K562 (cell line): ENCODE data around the gene IRF2BP2. TPM values are rescaled to one million over a fixed set of nuclear protein-coding genes. Genes with fewer than 3 reads are reported as not detected.

Experiments used
- BCL6 ChIP-seq: fragments of 250-450 bp; sonication (Bioruptor Pico); IDR thresholded peaks from 2 replicates; pipeline ENCODE4 v1.4.0; 2020
- CBX1 ChIP-seq: sonication (generic); IDR thresholded peaks from 2 replicates; pipeline ENCODE4 v1.6.1; 2016; ENCODE audit warnings: antibody characterized with exemption, low read depth, mild to moderate bottlenecking
- CHAMP1 ChIP-seq: fragments of 450-650 bp; IDR thresholded peaks from 2 replicates; pipeline ENCODE4 v1.6.1; 2016; ENCODE audit warnings: mild to moderate bottlenecking
- CLOCK ChIP-seq: fragments of 250-450 bp; sonication (Bioruptor Pico); IDR thresholded peaks from 2 replicates; pipeline ENCODE4 v1.4.0; 2020; ENCODE audit warnings: mild to moderate bottlenecking, moderate library complexity, borderline replicate concordance
- FOXP1 ChIP-seq: sonication (generic); formaldehyde crosslinking; IDR thresholded peaks from 2 replicates; pipeline ENCODE4 v1.8.0; 2022; ENCODE audit warnings: mild to moderate bottlenecking, missing genetic modification reagents
- GABPA ChIP-seq: fragments of 200-800 bp; sonication (Bioruptor generic); conservative IDR thresholded peaks from 2 replicates; pipeline ENCODE4 v1.6.1; 2016; ENCODE audit warnings: low read depth, missing genetic modification characterization, missing compliant biosample characterization
- HMG20A ChIP-seq: fragments of 450-650 bp; formaldehyde crosslinking; conservative IDR thresholded peaks from 2 replicates; pipeline ENCODE4 v1.4.0; 2020; ENCODE audit warnings: mild to moderate bottlenecking, mixed read lengths
- HNRNPUL1 ChIP-seq: fragments of 200-400 bp; formaldehyde crosslinking; IDR thresholded peaks from 2 replicates; pipeline ENCODE4 v1.6.1; 2017; ENCODE audit warnings: low read length
- MBD2 ChIP-seq: sonication (generic); IDR thresholded peaks from 2 replicates; pipeline ENCODE4 v1.6.1; 2016; ENCODE audit warnings: low read depth, borderline replicate concordance
- NELFE ChIP-seq: IDR thresholded peaks from 2 replicates; pipeline ENCODE4 v1.6.1; 2011; ENCODE audit warnings: mild to moderate bottlenecking; ENCODE audit not compliant: insufficient read depth, insufficient read length
- PBX2 ChIP-seq, 2 experiments: IDR thresholded peaks in 1 of 2; conservative IDR thresholded peaks in 1 of 2; 2 replicates each; pipeline ENCODE4 v1.6.1; 2016; ENCODE audit warnings: low read depth in 2 of 2, mild to moderate bottlenecking in 1 of 2, missing compliant biosample characterization in 1 of 2, missing genetic modification characterization in 1 of 2, moderate library complexity in 1 of 2
- PCBP1 ChIP-seq: fragments of 200-400 bp; formaldehyde crosslinking; IDR thresholded peaks from 2 replicates; pipeline ENCODE4 v1.6.1; 2018; ENCODE audit warnings: mild to moderate bottlenecking, low read depth, low read length; ENCODE audit not compliant: poor library complexity, severe bottlenecking
- POLR2H ChIP-seq: IDR thresholded peaks from 2 replicates; pipeline ENCODE4 v1.6.1; 2016; ENCODE audit warnings: missing genetic modification characterization, low read depth, mild to moderate bottlenecking, control low read depth, missing compliant biosample characterization, moderate library complexity
- RHOXF2B ChIP-seq: fragments of 250-450 bp; sonication (Bioruptor Pico); conservative IDR thresholded peaks from 2 replicates; pipeline ENCODE4 v1.5.1; 2021
- THRAP3 ChIP-seq: fragments of 450-650 bp; IDR thresholded peaks from 2 replicates; pipeline ENCODE4 v1.6.1; 2016; ENCODE audit warnings: mild to moderate bottlenecking, inconsistent platforms, borderline replicate concordance
- ZBTB9 ChIP-seq: fragments of 450-650 bp; formaldehyde crosslinking; IDR thresholded peaks from 2 replicates; pipeline ENCODE4 v1.4.0; 2020; ENCODE audit warnings: mild to moderate bottlenecking, moderate library complexity
- ZNF511 ChIP-seq: sonication (generic); formaldehyde crosslinking; IDR thresholded peaks from 2 replicates; pipeline ENCODE4 v1.8.0; 2022; ENCODE audit warnings: mild to moderate bottlenecking, missing genetic modification reagents
- polyA plus RNA-seq, 8 experiments: library from polyadenylated mRNA; depleted of rRNA in 4 of 8; stranded (reverse) in 5 of 8; unstranded in 3 of 8; fragments of >200 nt; fragmentation: Nextera tagmentation in 2 of 8; fragmentation: Illumina TruSeq in 1 of 8; extraction: Ambion mirVana in 2 of 8; extraction: Trizol in 1 of 8; gene quantifications; 2 replicates each; pipeline versions ENCODE4 v1.2.1 to v1.2.3, GENCODE V29; 2011 to 2014; ENCODE audit warnings: inconsistent platforms in 1 of 8, missing spikeins in 1 of 8
- total RNA-seq, 7 experiments: library from RNA; depleted of rRNA in 6 of 7; stranded (reverse); fragments of >200 nt in 6 of 7; fragmentation: Illumina TruSeq in 2 of 7; extraction: Trizol in 2 of 7; gene quantifications; 2 replicates each; pipeline versions ENCODE4 v1.2.1 to v1.2.3, GENCODE V29; 2011 to 2021; ENCODE audit warnings: low replicate concordance in 1 of 7

The IRF2BP2 gene
- total and polyA plus RNA-seq, 9 of the 15 experiments (the other 6 are each of a cell fraction or from before 2014, with no cell fraction given), result 7.7 to 68.6 (median 22.1) TPM

- TF ChIP-seq PCBP1 (no peak), THRAP3 (no peak), PBX2 (CRISPR knock-in tag; IDR thresholded peaks at IDR 0.05; ENCODE audit: low read depth) (no peak), PBX2 (tag; conservative IDR thresholded peaks at IDR 0.05; ENCODE audit: low read depth) (0 out of 2 replicates have a peak, but pooled peaks have one; percentile 20), FOXP1 (CRISPR knock-in tag) (0 out of 2 replicates have a peak, but pooled peaks have one; percentile 48), NELFE (no peak), CBX1 (peak; percentile 37), CHAMP1 (no peak), MBD2 (no peak; the same call in 1 of the 2 replicates), CLOCK (CRISPR knock-in tag) (no peak), HNRNPUL1 (no peak), HMG20A (CRISPR knock-in tag) (no peak), BCL6 (CRISPR knock-in tag) (no peak), RHOXF2B (CRISPR knock-in tag) (no peak; the same call in 1 of the 2 replicates), POLR2H (tag) (peak; percentile 64), ZBTB9 (CRISPR knock-in tag) (peak; percentile 51; the same call in 1 of the 2 replicates), GABPA (tag) (peak; percentile 53), ZNF511 (CRISPR knock-in tag) (no peak; the same call in 1 of the 2 replicates)
Observed at GRCh38 chr1:234610061-234610665, at the start of gene IRF2BP2 (continued).
